WTC11 (cell line): Measurements from ENCODE around the gene BLVRA.

Source experiments
- TEAD4 ChIP-seq: sonication (generic); formaldehyde crosslinking; IDR thresholded peaks from 2 replicates; pipeline ENCODE4 v1.8.0; 2022; ENCODE audit warnings: mild to moderate bottlenecking, missing genetic modification reagents
- ZBTB21 ChIP-seq: sonication (generic); formaldehyde crosslinking; IDR thresholded peaks from 2 replicates; pipeline ENCODE4 v1.8.1; 2023; ENCODE audit warnings: mild to moderate bottlenecking, missing genetic modification reagents, borderline replicate concordance
- TF ChIP-seq, protein P1 (sequence below): sonication (generic); formaldehyde crosslinking; IDR thresholded peaks from 2 replicates; pipeline ENCODE4 v1.8.1; 2023; ENCODE audit warnings: mild to moderate bottlenecking, missing genetic modification reagents
- TF ChIP-seq, protein P2 (sequence below): sonication (generic); formaldehyde crosslinking; IDR thresholded peaks from 2 replicates; pipeline ENCODE4 v1.8.0; 2023; ENCODE audit warnings: missing genetic modification reagents
- TF ChIP-seq, protein P3 (sequence below): sonication (generic); formaldehyde crosslinking; conservative IDR thresholded peaks from 2 replicates; pipeline ENCODE4 v1.8.1; 2022; ENCODE audit warnings: mild to moderate bottlenecking, missing genetic modification reagents

DNA sequence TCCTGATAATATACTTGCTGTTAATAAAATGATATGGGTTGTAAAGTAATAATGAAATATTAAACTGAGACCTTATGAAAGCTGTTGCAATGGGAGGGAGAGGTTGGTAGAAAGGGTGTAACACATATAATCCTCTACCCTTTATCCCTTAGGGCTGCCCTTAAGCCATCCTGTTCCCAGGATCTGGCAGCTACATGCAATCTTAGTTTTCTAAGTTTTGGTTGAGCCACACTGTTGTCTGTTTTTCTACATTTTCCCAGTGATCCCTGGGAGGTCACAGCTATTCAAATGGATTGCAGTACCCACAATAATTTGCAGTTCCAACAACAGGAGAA, 35.5 kb upstream of the BLVRA start:
- no peak for TF ChIP-seq ZBTB21 (CRISPR knock-in tag)
- TF ChIP-seq, protein P1, sequence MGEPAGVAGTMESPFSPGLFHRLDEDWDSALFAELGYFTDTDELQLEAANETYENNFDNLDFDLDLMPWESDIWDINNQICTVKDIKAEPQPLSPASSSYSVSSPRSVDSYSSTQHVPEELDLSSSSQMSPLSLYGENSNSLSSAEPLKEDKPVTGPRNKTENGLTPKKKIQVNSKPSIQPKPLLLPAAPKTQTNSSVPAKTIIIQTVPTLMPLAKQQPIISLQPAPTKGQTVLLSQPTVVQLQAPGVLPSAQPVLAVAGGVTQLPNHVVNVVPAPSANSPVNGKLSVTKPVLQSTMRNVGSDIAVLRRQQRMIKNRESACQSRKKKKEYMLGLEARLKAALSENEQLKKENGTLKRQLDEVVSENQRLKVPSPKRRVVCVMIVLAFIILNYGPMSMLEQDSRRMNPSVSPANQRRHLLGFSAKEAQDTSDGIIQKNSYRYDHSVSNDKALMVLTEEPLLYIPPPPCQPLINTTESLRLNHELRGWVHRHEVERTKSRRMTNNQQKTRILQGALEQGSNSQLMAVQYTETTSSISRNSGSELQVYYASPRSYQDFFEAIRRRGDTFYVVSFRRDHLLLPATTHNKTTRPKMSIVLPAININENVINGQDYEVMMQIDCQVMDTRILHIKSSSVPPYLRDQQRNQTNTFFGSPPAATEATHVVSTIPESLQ: no peak
- TF ChIP-seq TEAD4 (CRISPR knock-in tag): no peak
- TF ChIP-seq, protein P2, sequence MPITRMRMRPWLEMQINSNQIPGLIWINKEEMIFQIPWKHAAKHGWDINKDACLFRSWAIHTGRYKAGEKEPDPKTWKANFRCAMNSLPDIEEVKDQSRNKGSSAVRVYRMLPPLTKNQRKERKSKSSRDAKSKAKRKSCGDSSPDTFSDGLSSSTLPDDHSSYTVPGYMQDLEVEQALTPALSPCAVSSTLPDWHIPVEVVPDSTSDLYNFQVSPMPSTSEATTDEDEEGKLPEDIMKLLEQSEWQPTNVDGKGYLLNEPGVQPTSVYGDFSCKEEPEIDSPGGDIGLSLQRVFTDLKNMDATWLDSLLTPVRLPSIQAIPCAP (CRISPR knock-in tag): no peak
- TF ChIP-seq, protein P3, sequence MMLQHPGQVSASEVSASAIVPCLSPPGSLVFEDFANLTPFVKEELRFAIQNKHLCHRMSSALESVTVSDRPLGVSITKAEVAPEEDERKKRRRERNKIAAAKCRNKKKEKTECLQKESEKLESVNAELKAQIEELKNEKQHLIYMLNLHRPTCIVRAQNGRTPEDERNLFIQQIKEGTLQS (CRISPR knock-in tag): no peak
